Muscle of leg (tissue), 11 donors: Measurements from ENCODE around the gene STAT5A. TPM values are rescaled to one million over a fixed set of nuclear protein-coding genes. Genes with fewer than 3 reads are reported as not detected.

ENCODE experiments used
- DNase-seq: peaks from one replicate; pipeline ENCODE4 v3.0.0; 2013
- H3K27ac ChIP-seq: one replicate; pipeline ENCODE4 v1.5.1; 2013; ENCODE audit warnings: mild to moderate bottlenecking, low read length, control low read depth
- H3K27me3 ChIP-seq: one replicate; pipeline ENCODE4 v1.6.1; 2013; ENCODE audit warnings: low read length; ENCODE audit not compliant: control insufficient read depth, insufficient read depth
- H3K36me3 ChIP-seq: one replicate; pipeline ENCODE4 v1.6.1; 2013; ENCODE audit warnings: low read length; ENCODE audit not compliant: control insufficient read depth, insufficient read depth
- H3K4me1 ChIP-seq: one replicate; pipeline ENCODE4 v1.6.1; 2013; ENCODE audit warnings: low read length; ENCODE audit not compliant: control insufficient read depth, insufficient read depth
- H3K4me3 ChIP-seq: one replicate; pipeline ENCODE4 v1.5.1; 2013; ENCODE audit warnings: low read length, control low read depth
- H3K9me3 ChIP-seq: replicated peaks from 2 replicates; pipeline ENCODE4 v1.6.1; 2013; ENCODE audit warnings: low read depth, low read length; ENCODE audit not compliant: control insufficient read depth
- WGBS: methylation state at CpG from one replicate; pipeline ENCODE4 v1.1.5; 2013; ENCODE audit warnings: missing lambda C conversion rate; ENCODE audit not compliant: insufficient coverage; 5-methylcytosine and 5-hydroxymethylcytosine counted together
- polyA plus RNA-seq, 8 donors: library from polyadenylated mRNA; unstranded; fragments of 120-200 nt; gene quantifications; one replicate each; pipeline versions ENCODE4 v1.2.1 to v1.2.3, GENCODE V29; 2013; ENCODE audit warnings: inconsistent platforms in 1 of 8, low replicate concordance in 1 of 8; ENCODE audit not compliant: insufficient read length in 8 of 8, insufficient read depth in 1 of 8
- total RNA-seq: library from RNA; stranded (reverse); fragments of 120-200 nt; gene quantifications from one replicate; pipeline ENCODE4 v1.2.4, GENCODE V29; 2013

The STAT5A gene
- total and polyA plus RNA-seq, 9 donors = 12.8 to 20.4 (median 16.4) TPM

DNA sequence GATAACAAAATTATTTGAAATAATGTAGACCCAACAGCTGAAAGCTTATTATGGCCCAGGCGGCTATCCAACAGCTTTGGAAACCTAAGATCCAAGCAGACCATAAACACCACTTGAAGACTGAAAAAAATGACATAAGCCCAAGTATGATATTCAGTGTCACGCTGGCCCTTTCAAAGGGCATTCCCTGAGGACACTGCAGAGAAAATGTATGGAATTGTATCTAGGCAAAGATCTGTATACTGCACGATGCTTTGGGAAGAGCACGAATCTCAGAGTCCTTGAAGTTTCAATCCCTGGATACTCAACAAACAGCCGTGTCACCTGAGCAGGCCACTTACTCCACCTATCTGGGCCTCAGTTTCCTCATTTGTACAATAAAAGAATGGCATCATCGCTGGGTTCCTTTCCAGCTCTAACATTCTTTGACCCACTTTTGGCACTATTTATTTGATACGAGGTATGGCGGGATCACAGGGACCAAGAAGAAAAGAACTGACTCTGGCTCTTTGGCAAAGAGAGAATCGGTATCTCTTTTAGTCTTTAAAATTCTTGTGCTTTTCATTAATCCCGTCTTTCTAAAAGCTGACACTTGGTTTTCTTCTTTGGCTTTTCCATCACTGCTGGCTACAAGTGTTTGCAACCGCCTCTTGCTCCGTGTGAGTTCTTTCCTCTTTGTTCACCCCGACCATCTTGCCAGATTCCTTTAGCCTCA, 13.3 kb upstream of the STAT5A start:
- peak; percentile 37 for DNase-seq
- H3K4me1 ChIP-seq = peaks cover 18% of the 10 kb centered on the region
- no peaks in the 10 kb centered on the region for H3K27me3 ChIP-seq
- WGBS = 18% methylated on average over 10 of the region's 13 CpGs
- H3K9me3 ChIP-seq = no peaks in the 10 kb centered on the region
- no peaks in the 10 kb centered on the region for H3K36me3 ChIP-seq
- H3K4me3 ChIP-seq = peak overlapping the region; percentile 81
- peak overlapping the region; percentile 67 for H3K27ac ChIP-seq

- Histone ChIP-seq H3K4me1 (peaks cover 18% of the 10 kb centered on the region), H3K27ac (peak overlapping the region; percentile 67), H3K9me3 (no peaks in the 10 kb centered on the region), H3K4me3 (peak overlapping the region; percentile 81), H3K27me3 (no peaks in the 10 kb centered on the region), H3K36me3 (no peaks in the 10 kb centered on the region)
- WGBS = under 1% methylated on average over 76 of the region's 82 CpGs
- peak; percentile 64 for DNase-seq
Measured at GRCh38 chr17:42275527-42276358, 12.6 kb upstream of the STAT5A start.

DNA sequence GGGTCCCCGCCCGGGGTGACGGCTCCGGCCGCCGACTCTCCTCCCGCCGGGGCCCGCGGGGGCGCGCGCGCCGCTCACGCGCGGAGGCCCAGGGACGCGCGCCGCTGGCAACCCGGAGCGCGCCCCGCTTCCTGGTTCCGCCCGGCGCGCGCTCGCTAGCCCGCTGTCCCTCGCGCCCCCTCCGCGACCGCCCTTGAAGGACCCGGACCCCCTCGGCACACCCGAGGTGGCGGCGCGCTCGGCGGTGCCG, 12.0 kb upstream of the STAT5A start, which contains the start of gene STAT5B:
Gene STAT5B, minus strand, starts transcription at position 33 of the 250 bp plus-strand sequence. CDS start 44,264 bp downstream, outside the sequence.
- no peaks in the 10 kb centered on the region for H3K9me3 ChIP-seq
- peak within 1 kb of the TSS; percentile 77 for H3K27ac ChIP-seq
- H3K36me3 ChIP-seq = no peaks in the 10 kb centered on the region
- WGBS = under 1% methylated on average over 47 of the region's 47 CpGs
- H3K4me3 ChIP-seq = peak within 1 kb of the TSS; percentile 81
- peaks cover 18% of the 10 kb centered on the region for H3K4me1 ChIP-seq
- peak; percentile 90 for DNase-seq
- H3K27me3 ChIP-seq = no peaks in the 10 kb centered on the region

DNA sequence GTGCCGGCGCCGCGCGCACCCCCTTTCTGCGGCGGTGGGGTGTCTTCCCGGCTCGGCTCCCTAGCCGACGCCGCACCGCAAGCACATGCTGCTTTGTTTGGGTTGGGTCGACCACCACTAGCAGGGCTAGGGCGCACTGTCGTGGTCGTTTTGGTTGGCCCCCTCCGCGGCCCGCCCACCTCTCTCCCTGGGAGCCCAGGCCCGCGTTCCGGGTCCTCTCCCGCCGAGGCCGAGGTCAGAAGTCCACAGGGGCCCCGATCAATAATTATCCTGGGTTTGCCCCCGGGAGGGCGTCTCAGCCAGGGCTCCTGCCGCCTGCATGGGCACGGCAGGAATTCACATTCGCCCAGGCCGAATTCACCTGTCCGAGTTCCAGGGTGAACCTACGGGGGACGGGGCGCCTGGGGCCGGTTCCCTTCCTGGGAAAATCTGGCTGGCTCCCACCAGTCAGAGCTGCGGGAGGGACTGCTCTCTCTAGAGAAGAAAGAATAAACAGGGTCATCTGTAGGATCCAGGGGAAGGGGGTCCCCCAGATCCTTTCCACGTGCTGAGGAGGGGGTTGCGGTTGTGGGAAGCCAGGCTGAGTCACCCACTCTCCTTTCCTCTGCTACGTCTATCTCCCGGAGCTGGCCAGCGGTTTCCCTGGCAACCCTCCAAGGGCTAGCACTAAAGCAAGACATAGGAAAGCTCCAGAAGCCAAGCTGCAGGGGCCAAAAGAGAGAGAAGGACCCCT, 11.5 kb upstream of the STAT5A start:
- DNase-seq = peak; percentile 80
- no peaks in the 10 kb centered on the region for H3K27me3 ChIP-seq
- H3K9me3 ChIP-seq = no peaks in the 10 kb centered on the region
- peaks cover 18% of the 10 kb centered on the region for H3K4me1 ChIP-seq
- H3K36me3 ChIP-seq = no peaks in the 10 kb centered on the region
- WGBS = 1% methylated on average over 35 of the region's 44 CpGs
- H3K4me3 ChIP-seq = peak overlapping the region; percentile 70
- peak overlapping the region; percentile 77 for H3K27ac ChIP-seq

DNA sequence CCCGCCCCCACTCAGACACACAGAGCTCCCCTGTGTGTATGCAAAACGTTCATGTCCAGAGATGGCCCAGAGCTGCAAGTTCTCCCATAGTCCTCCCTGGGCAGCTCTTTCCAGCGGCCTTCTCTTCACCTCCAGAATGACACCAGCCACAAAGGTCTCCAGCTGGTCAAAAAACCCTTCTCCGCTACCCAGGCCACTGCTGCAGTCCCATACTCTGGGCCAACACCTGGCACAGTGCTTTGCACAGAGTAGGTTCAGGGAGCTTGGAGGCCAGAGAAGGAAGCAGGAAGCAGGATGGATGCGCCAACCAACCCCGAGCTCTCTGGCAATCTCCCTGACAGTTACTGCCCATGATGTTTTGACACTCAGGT, 11.0 kb upstream of the STAT5A start:
- Histone ChIP-seq H3K27ac (peak overlapping the region; percentile 77), H3K4me1 (peaks cover 18% of the 10 kb centered on the region), H3K36me3 (no peaks in the 10 kb centered on the region), H3K9me3 (no peaks in the 10 kb centered on the region), H3K4me3 (no peak overlapping the region), H3K27me3 (no peaks in the 10 kb centered on the region)
- no peak for DNase-seq
- WGBS = 23% methylated on average over 3 of the region's 6 CpGs

- no peaks in the 10 kb centered on the region for H3K9me3 ChIP-seq
- H3K27me3 ChIP-seq = no peaks in the 10 kb centered on the region
- peaks cover 14% of the 10 kb centered on the region for H3K4me1 ChIP-seq
- no peaks in the 10 kb centered on the region for H3K36me3 ChIP-seq
- no peak overlapping the region for H3K27ac ChIP-seq
- no peak overlapping the region for H3K4me3 ChIP-seq
- 73% methylated on average over 1 of the region's 4 CpGs for WGBS
- DNase-seq = no peak
Measured at GRCh38 chr17:42279776-42280630, 8.3 kb upstream of the STAT5A start.

GRCh38 chr17:42281571-42282096, 6.7 kb upstream of the STAT5A start:
- no peak for DNase-seq
- peaks cover 14% of the 10 kb centered on the region for H3K4me1 ChIP-seq
- H3K36me3 ChIP-seq = no peaks in the 10 kb centered on the region
- 73% methylated on average over 5 of the region's 7 CpGs for WGBS
- no peaks in the 10 kb centered on the region for H3K27me3 ChIP-seq
- H3K4me3 ChIP-seq = no peak overlapping the region
- H3K27ac ChIP-seq = no peak overlapping the region
- no peaks in the 10 kb centered on the region for H3K9me3 ChIP-seq

DNA sequence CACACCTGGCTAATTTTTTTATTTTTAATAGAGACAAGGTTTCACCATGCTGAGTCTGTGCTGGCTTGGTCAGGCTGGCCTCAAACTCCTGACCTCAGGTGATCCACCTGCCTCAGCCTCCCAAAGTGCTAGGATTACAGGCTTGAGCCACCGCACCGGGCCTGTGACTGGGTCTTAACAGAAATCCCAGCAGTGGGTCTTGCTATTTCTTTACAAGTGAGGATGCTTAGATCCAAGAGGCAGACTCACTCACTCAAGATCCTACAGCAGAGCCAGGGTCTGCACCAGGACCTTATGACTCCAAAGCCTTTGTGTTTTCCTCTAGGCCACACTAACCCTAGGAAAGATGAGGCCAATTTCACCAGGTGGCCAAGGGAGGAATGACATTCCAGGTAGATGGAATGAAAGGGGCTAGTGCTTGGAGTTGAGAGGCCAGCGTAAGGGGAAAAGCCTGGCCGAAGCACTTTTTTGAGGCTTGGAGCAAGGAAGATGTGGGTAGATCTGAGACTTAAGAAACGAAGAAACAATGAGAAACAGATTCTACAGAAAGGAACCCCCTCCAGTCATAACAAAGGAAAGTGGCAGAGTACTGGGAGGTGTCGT, 5.7 kb upstream of the STAT5A start:
- Histone ChIP-seq H3K4me1 (peaks cover 15% of the 10 kb centered on the region), H3K27me3 (no peaks in the 10 kb centered on the region), H3K9me3 (no peaks in the 10 kb centered on the region), H3K27ac (no peak overlapping the region), H3K4me3 (no peak overlapping the region), H3K36me3 (no peaks in the 10 kb centered on the region)
- WGBS = no CpG with 5 or more reads among the region's 6 CpGs
- no peak for DNase-seq

GRCh38 chr17:42283241-42284023, 4.9 kb upstream of the STAT5A start:
- Histone ChIP-seq H3K27ac (no peak overlapping the region), H3K27me3 (no peaks in the 10 kb centered on the region), H3K36me3 (no peaks in the 10 kb centered on the region), H3K9me3 (no peaks in the 10 kb centered on the region), H3K4me1 (peaks cover 20% of the 10 kb centered on the region), H3K4me3 (no peak overlapping the region)
- 46% methylated on average over 2 of the region's 7 CpGs for WGBS
- DNase-seq = no peak
